ENCODE results near the gene GRAP. TPM values are rescaled to one million over a fixed set of nuclear protein-coding genes. Genes with fewer than 3 reads are reported as not detected.
"Not testable (repeated sequence)": the region's sequence is repeated elsewhere in the genome, so short reads cannot be mapped to it uniquely, and the experiment has no call there.

Gene GRAP
- total RNA-seq, 4 donors from 2014 or later = 5.5 to 19.8 (median 10.5) TPM

GRCh38 chr17:19023209-19023999, 23.4 kb downstream of the GRAP start:
- TF ChIP-seq POLR2A (IDR thresholded peaks at IDR 0.05) = no peak
- no peak for TF ChIP-seq CTCF (IDR thresholded peaks at IDR 0.05)
- WGBS, 2 donors = 83 to 90% methylated on average over 3 to 8 of the region's 9 CpGs
- Histone ChIP-seq H3K9me3 (no peaks in the 10 kb centered on the region), H3K36me3 (no peaks in the 10 kb centered on the region), H3K27me3 (no peaks in the 10 kb centered on the region), H3K4me3 (replicated peaks in 1 of 3) (no peak overlapping the region), H3K4me1 (peaks cover 0 to 4% of the 10 kb centered on the region in 2 donors), H3K27ac (no peak overlapping the region)
- intact Hi-C loops (cut with DNase I) = loop anchor here (10.0 kb wide), 1 partner anchor 59 kb away; no protein-coding TSS in a partner anchor
- DNase-seq = no peak

- TF ChIP-seq POLR2A (IDR thresholded peaks at IDR 0.05) (no peak), CTCF (IDR thresholded peaks at IDR 0.05) (no peak)
- H3K27me3 ChIP-seq = no peaks in the 10 kb centered on the region
- H3K4me1 ChIP-seq = peaks cover 0 to 4% of the 10 kb centered on the region in 2 donors
- 84 to 100% methylated on average over 1 to 5 of the region's 6 CpGs for WGBS, 2 donors
- H3K36me3 ChIP-seq = no peaks in the 10 kb centered on the region
- no peaks in the 10 kb centered on the region for H3K9me3 ChIP-seq
- DNase-seq = no peak
- no peak overlapping the region for H3K4me3 ChIP-seq (replicated peaks in 1 of 3)
- intact Hi-C loops (cut with DNase I) = loop anchor here (10.0 kb wide), 1 partner anchor 58 kb away; no protein-coding TSS in a partner anchor
- no peak overlapping the region for H3K27ac ChIP-seq
These were observed 24.0 kb downstream of the GRAP start for GRCh38 chr17:19022747-19023146.

DNA sequence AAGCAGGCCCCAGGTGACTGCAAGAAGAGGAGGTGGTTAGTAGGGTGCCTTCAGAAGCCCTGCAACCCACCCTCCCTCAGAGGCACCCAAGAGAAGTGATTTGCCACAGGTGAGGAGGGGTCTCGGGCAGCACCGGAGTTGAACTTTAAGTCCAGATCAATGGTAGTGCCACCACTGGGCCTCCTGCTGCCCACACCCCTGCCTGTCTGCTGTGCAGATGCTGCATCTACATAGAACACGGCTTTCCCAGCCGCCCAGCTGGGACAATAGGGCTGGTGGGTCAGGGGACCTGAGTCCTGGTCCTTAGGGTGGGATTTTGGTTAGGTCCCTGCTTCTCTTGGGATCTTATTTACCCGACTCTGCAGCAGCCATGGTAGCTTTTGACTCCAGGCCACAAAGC, 24.6 kb downstream of the GRAP start:
- H3K27ac ChIP-seq = no peak overlapping the region
- WGBS, 2 donors = 94 to 100% methylated on average over 1 to 5 of the region's 5 CpGs
- H3K4me3 ChIP-seq (replicated peaks in 1 of 3) = no peak overlapping the region
- no peaks in the 10 kb centered on the region for H3K27me3 ChIP-seq
- intact Hi-C loops (cut with DNase I) = loop anchor here (10.0 kb wide), 1 partner anchor 57 kb away; no protein-coding TSS in a partner anchor
- H3K9me3 ChIP-seq = no peaks in the 10 kb centered on the region
- no peak for DNase-seq
- TF ChIP-seq POLR2A (IDR thresholded peaks at IDR 0.05) (no peak), CTCF (IDR thresholded peaks at IDR 0.05) (no peak)
- no peaks in the 10 kb centered on the region for H3K36me3 ChIP-seq
- H3K4me1 ChIP-seq = peaks cover 0 to 4% of the 10 kb centered on the region in 2 donors

DNA sequence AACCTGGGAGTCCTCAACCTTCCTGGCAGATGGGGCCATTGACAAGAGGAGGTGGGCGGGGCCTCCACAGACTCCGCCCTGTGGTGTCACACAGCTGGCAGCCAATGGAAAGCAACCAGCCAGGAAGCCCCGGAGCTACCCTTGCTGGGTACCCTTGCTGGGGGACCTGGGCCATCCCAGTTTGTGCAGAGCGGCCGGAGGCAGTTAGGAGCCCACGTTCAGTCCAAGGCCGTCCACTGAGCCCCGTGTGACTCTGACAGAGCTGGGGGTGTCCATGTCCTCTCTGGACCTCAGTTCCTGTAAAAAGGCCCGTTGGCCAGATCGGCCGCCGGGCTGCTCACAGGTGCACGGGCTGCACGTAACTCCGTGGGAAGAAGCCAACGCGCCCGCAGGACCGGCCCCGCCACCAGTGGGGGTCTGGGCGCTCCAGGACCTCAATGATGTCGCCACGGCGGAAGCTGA, 25.1 kb downstream of the GRAP start:
- intact Hi-C loops (cut with DNase I) = loop anchor here (10.0 kb wide), 1 partner anchor 57 kb away; no protein-coding TSS in a partner anchor

GRCh38 chr17:19021011-19021621, 25.6 kb downstream of the GRAP start:
- not testable (repeated sequence) for H3K27me3 ChIP-seq; H3K4me3 ChIP-seq (replicated peaks in 1 of 3); H3K36me3 ChIP-seq; H3K27ac ChIP-seq; H3K4me1 ChIP-seq; H3K9me3 ChIP-seq
- intact Hi-C loops (cut with DNase I) = loop anchor here (10.0 kb wide), 1 partner anchor 56 kb away; no protein-coding TSS in a partner anchor
- DNase-seq = peak in 1 of 2 donors; percentile 16
- WGBS, 2 donors = 73% methylated on average over 3 to 4 of the region's 7 CpGs

More for the DNA sequence above, 25.1 kb downstream of the GRAP start:
- 90 to 94% methylated on average over 11 to 15 of the region's 24 CpGs for WGBS, 2 donors
- peaks cover 0 to 4% of the 10 kb centered on the region in 2 donors for H3K4me1 ChIP-seq
- H3K27me3 ChIP-seq = no peaks in the 10 kb centered on the region
- H3K27ac ChIP-seq = no peak overlapping the region
- no peaks in the 10 kb centered on the region for H3K36me3 ChIP-seq
- peak in 1 of 2 donors; percentile 14 for DNase-seq
- no peaks in the 10 kb centered on the region for H3K9me3 ChIP-seq
- TF ChIP-seq CTCF (IDR thresholded peaks at IDR 0.05) (no peak), POLR2A (IDR thresholded peaks at IDR 0.05) (no peak)
- H3K4me3 ChIP-seq (replicated peaks in 1 of 3) = no peak overlapping the region
